SU-DHL-6 (cell line): ENCODE data around the gene HMMR.

Experiments
- H2AFZ ChIP-seq: fragments of 200-600 bp; sonication (generic); 2 replicates; pipeline ENCODE4 v1.6.1; 2014; ENCODE audit warnings: low read depth, mild to moderate bottlenecking, moderate library complexity, mixed read lengths, antibody characterized with exemption, low read length; ENCODE audit not compliant: severe bottlenecking
- H3F3A ChIP-seq: fragments of 200-600 bp; shearing (Covaris generic); 2 replicates; pipeline ENCODE4 v1.6.0; 2016; ENCODE audit warnings: antibody characterized with exemption, mild to moderate bottlenecking; ENCODE audit not compliant: insufficient read depth
- H3K27ac ChIP-seq: fragments of 200-600 bp; sonication (generic); 2 replicates; pipeline ENCODE4 v1.5.1; 2016; ENCODE audit warnings: low read depth, mild to moderate bottlenecking, low read length, moderate library complexity, mixed read lengths
- H3K27me3 ChIP-seq: fragments of 200-600 bp; sonication (generic), shearing (Covaris generic); 2 replicates; pipeline ENCODE4 v1.6.0; 2014; ENCODE audit warnings: mild to moderate bottlenecking, low read length
- H3K36me3 ChIP-seq: fragments of 200-600 bp; sonication (generic); 2 replicates; pipeline ENCODE4 v1.6.1; 2014; ENCODE audit warnings: mild to moderate bottlenecking, low read length, mixed read lengths
- H3K4me2 ChIP-seq: fragments of 300-600, 200-600 bp; shearing (Covaris generic), sonication (generic); 2 replicates; pipeline ENCODE4 v1.6.0; 2014; ENCODE audit warnings: low read length, low read depth, mild to moderate bottlenecking; ENCODE audit not compliant: poor library complexity, severe bottlenecking
- H3K4me3 ChIP-seq: fragments of 200-600 bp; sonication (generic); 2 replicates; pipeline ENCODE4 v1.5.1; 2014; ENCODE audit warnings: antibody characterized with exemption, low read length, mild to moderate bottlenecking, mixed read lengths; ENCODE audit not compliant: insufficient read depth, poor library complexity, severe bottlenecking
- H3K79me2 ChIP-seq: fragments of 200-600 bp; sonication (generic); 2 replicates; pipeline ENCODE4 v1.6.1; 2014; ENCODE audit warnings: mild to moderate bottlenecking, low read length, moderate library complexity; ENCODE audit not compliant: insufficient read depth
- H3K9ac ChIP-seq: fragments of 200-600 bp; sonication (generic); 2 replicates; pipeline ENCODE4 v1.7.0; 2014; ENCODE audit warnings: mild to moderate bottlenecking, low read length
- H3K9me2 ChIP-seq: fragments of 200-600 bp; sonication (generic); replicated peaks from 2 replicates; pipeline ENCODE4 v1.6.1; 2014; ENCODE audit warnings: low read length; ENCODE audit not compliant: insufficient read depth
- H3K9me3 ChIP-seq: fragments of 200-600 bp; sonication (generic); 2 replicates; pipeline ENCODE4 v1.6.1; 2014; ENCODE audit warnings: low read length, mixed read lengths; ENCODE audit not compliant: insufficient read depth
- H4K20me1 ChIP-seq: fragments of 200-600 bp; sonication (generic); 2 replicates; pipeline ENCODE4 v1.6.1; 2014; ENCODE audit warnings: low read depth, mild to moderate bottlenecking, antibody characterized with exemption, low read length, moderate library complexity, mixed read lengths
- CTCF ChIP-seq: fragments of 200-600 bp; sonication (generic); IDR thresholded peaks from one replicate; pipeline ENCODE4 v1.5.1; 2017; ENCODE audit warnings: antibody characterized with exemption, mild to moderate bottlenecking, low read length, moderate library complexity; ENCODE audit not compliant: insufficient read depth, poor library complexity, severe bottlenecking
- EZH2phosphoT487 ChIP-seq: fragments of 200-600 bp; sonication (generic), shearing (Covaris generic); conservative IDR thresholded peaks from 2 replicates; pipeline ENCODE4 v1.6.1; 2018; ENCODE audit warnings: mild to moderate bottlenecking, antibody characterized with exemption, low read length, moderate library complexity, mixed read lengths

Gene HMMR

DNA sequence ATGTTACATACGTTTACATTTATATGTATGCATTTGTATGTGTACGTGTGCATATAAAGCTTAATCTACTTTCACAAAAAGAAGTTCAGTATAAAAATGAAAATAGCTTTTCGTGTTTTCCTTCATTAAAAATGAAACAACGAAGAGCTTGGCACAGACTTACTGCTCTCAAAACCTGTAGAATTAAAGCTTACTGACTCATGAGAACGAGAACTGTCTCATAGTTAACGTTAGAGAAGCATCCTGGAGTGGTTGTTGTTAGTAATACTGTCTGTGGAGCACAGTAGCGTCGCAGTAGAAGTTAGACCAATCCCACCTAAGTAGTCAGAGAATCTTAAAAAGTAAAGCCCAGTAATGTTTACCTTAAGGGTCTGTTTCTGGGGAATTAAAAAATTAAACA, 46.3 kb downstream of the HMMR start:
- Histone ChIP-seq H3K4me3 (peak overlapping the region; percentile 90), H3K27me3 (no peaks in the 10 kb centered on the region), H3K27ac (no peak overlapping the region), H3K79me2 (peaks cover 59% of the 10 kb centered on the region), H3K9me2 (no peaks in the 10 kb centered on the region), H4K20me1 (peaks cover 20% of the 10 kb centered on the region), H3K36me3 (no peaks in the 10 kb centered on the region), H3F3A (0 out of 2 replicates have a peak, but pooled peaks cover 4% of the 10 kb centered on the region), H3K4me2 (peak overlapping the region; percentile 84), H3K9me3 (no peaks in the 10 kb centered on the region), H2AFZ (no peak overlapping the region), H3K9ac (peak overlapping the region; percentile 65)
- TF ChIP-seq EZH2phosphoT487 (no peak), CTCF (no peak)

DNA sequence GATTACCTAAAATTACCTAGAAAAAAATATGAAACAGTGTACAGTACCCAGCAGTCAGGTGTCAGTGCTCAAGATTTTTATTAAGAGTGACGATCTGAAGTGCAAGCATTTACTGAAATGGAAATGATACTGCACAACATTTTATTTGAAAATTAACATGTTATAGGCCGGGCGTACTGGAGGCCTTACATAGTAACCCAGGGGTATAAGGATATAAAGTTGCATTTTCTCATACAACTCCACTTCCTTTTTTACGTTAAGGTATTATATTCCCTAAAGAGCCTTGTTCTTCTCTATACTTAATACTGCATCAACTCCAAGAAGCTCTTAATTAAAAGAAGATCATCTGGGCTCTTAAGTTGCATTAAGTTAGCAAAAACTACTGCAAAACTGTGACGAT, 48.3 kb downstream of the HMMR start:
- peaks cover 12% of the 10 kb centered on the region; the same call in 1 of the 2 replicates for H3K36me3 ChIP-seq
- H3K9me2 ChIP-seq = no peaks in the 10 kb centered on the region
- H4K20me1 ChIP-seq = peaks cover 20% of the 10 kb centered on the region
- H3K27me3 ChIP-seq = no peaks in the 10 kb centered on the region
- H3K27ac ChIP-seq = no peak overlapping the region
- peaks cover 74% of the 10 kb centered on the region for H3K79me2 ChIP-seq
- peak overlapping the region; percentile 84 for H3K4me2 ChIP-seq
- no peak for TF ChIP-seq CTCF
- no peak for TF ChIP-seq EZH2phosphoT487
- H3K4me3 ChIP-seq = no peak overlapping the region
- no peak overlapping the region for H2AFZ ChIP-seq
- H3K9ac ChIP-seq = peak overlapping the region; percentile 10; the same call in 1 of the 2 replicates
- H3F3A ChIP-seq = 0 out of 2 replicates have a peak, but pooled peaks cover 3% of the 10 kb centered on the region
- no peaks in the 10 kb centered on the region for H3K9me3 ChIP-seq

- no peaks in the 10 kb centered on the region for H3K27me3 ChIP-seq
- H3K9me3 ChIP-seq = no peaks in the 10 kb centered on the region
- H3K4me3 ChIP-seq = no peak overlapping the region
- H3K4me2 ChIP-seq = peak overlapping the region; percentile 84
- no peak overlapping the region for H2AFZ ChIP-seq
- H4K20me1 ChIP-seq = peaks cover 22% of the 10 kb centered on the region
- no peaks in the 10 kb centered on the region for H3K9me2 ChIP-seq
- peak overlapping the region; percentile 10; the same call in 1 of the 2 replicates for H3K9ac ChIP-seq
- H3K79me2 ChIP-seq = peaks cover 74% of the 10 kb centered on the region
- H3K36me3 ChIP-seq = peaks cover 17% of the 10 kb centered on the region; the same call in 1 of the 2 replicates
- TF ChIP-seq EZH2phosphoT487 (no peak), CTCF (no peak)
- no peak overlapping the region for H3K27ac ChIP-seq
- H3F3A ChIP-seq = no peaks in the 10 kb centered on the region
These were observed 49.0 kb downstream of the HMMR start for GRCh38 chr5:163509291-163509951.
